ENCODE data around the gene ZNF311. TPM values are rescaled to one million over a fixed set of nuclear protein-coding genes. Genes with fewer than 3 reads are reported as not detected.

ZNF311 gene
- total RNA-seq, 3 donors from 2014 or later (not counting 1 experiment from before 2014, with no cell fraction given): 0.23 to 0.29 (median 0.28) TPM

GRCh38 chr6:28988536-28989311 lies 16.4 kb downstream of the ZNF311 start:
- peaks cover 21 to 22% of the 10 kb centered on the region in 2 donors for H3K27me3 Mint-ChIP-seq (ENCODE audit: low read depth in 2 of 2)
- no peaks in the 10 kb centered on the region for H3K36me3 Mint-ChIP-seq
- WGBS (ENCODE audit: insufficient coverage): 10% methylated on average over 47 of the region's 48 CpGs
- Histone ChIP-seq H3K27me3 (ENCODE audit: control insufficient read depth, insufficient read depth, low read length) (peaks cover 15% of the 10 kb centered on the region), H3K36me3 (ENCODE audit: control insufficient read depth, insufficient read depth, low read length) (no peaks in the 10 kb centered on the region), H3K9me3 (ENCODE audit: control insufficient read depth, insufficient read depth, low read length) (peaks cover 7% of the 10 kb centered on the region), H3K4me1 (ENCODE audit: control insufficient read depth, insufficient read depth, low read length) (peaks cover 13% of the 10 kb centered on the region), H3K27ac (ENCODE audit: low read length) (no peak overlapping the region), H3K4me3 (ENCODE audit: low read length) (peak overlapping the region; percentile 5)
- intact Hi-C loops (cut with micrococcal nuclease): loop anchor here (1.0 kb wide), 2 partner anchors 151 to 302 kb away; no protein-coding TSS in a partner anchor
- peak; percentile 26 for TF ChIP-seq CTCF (IDR thresholded peaks at IDR 0.05)
- H3K27ac Mint-ChIP-seq: peak overlapping the region in 1 of 2 donors; percentile 16
- H3K4me3 Mint-ChIP-seq: peak overlapping the region; percentile 78
- peaks cover 19 to 29% of the 10 kb centered on the region in 2 donors for H3K4me1 Mint-ChIP-seq
- no peaks in the 10 kb centered on the region for H3K9me3 Mint-ChIP-seq
- peak; percentile 80 to 91 (median 88) for ATAC-seq
- DNase-seq: peak; percentile 55 to 87

- TF ChIP-seq CTCF (IDR thresholded peaks at IDR 0.05): no peak
- Histone ChIP-seq H3K27me3 (ENCODE audit: control insufficient read depth, insufficient read depth, low read length) (peaks cover 15% of the 10 kb centered on the region), H3K27ac (ENCODE audit: low read length) (no peak overlapping the region), H3K36me3 (ENCODE audit: control insufficient read depth, insufficient read depth, low read length) (no peaks in the 10 kb centered on the region), H3K4me3 (ENCODE audit: low read length) (no peak overlapping the region), H3K4me1 (ENCODE audit: control insufficient read depth, insufficient read depth, low read length) (peaks cover 23% of the 10 kb centered on the region), H3K9me3 (ENCODE audit: control insufficient read depth, insufficient read depth, low read length) (peaks cover 7% of the 10 kb centered on the region)
- DNase-seq (peak in 1 of 2 donors; percentile 34), ATAC-seq (no peak)
- H3K9me3 Mint-ChIP-seq: no peaks in the 10 kb centered on the region
- peaks cover 50 to 56% of the 10 kb centered on the region in 2 donors for H3K4me1 Mint-ChIP-seq
- H3K36me3 Mint-ChIP-seq: peaks cover 10% of the 10 kb centered on the region
- 15% methylated on average over 29 of the region's 31 CpGs for WGBS (ENCODE audit: insufficient coverage)
- H3K4me3 Mint-ChIP-seq: peak overlapping the region; percentile 60
- H3K27ac Mint-ChIP-seq: no peak overlapping the region
- intact Hi-C loops (cut with micrococcal nuclease): no loop called here
- H3K27me3 Mint-ChIP-seq (ENCODE audit: low read depth in 2 of 2): peaks cover 24 to 35% of the 10 kb centered on the region in 2 donors
These were observed 19.5 kb downstream of the ZNF311 start for GRCh38 chr6:28985462-28986164.

GRCh38 chr6:28983838-28984237 lies 21.3 kb downstream of the ZNF311 start:
- ATAC-seq (no peak), DNase-seq (no peak)
- Mint-ChIP-seq H3K4me3 (peak overlapping the region; percentile 79), H3K36me3 (peaks cover 10% of the 10 kb centered on the region), H3K9me3 (no peaks in the 10 kb centered on the region), H3K4me1 (peaks cover 56 to 62% of the 10 kb centered on the region in 2 donors), H3K27me3 (ENCODE audit: low read depth in 2 of 2) (peaks cover 34 to 50% of the 10 kb centered on the region in 2 donors), H3K27ac (peak overlapping the region in 1 of 2 donors; percentile 99)
- 86% methylated on average over 4 of the region's 5 CpGs for WGBS (ENCODE audit: insufficient coverage)
- H3K27me3 ChIP-seq (ENCODE audit: control insufficient read depth, insufficient read depth, low read length): peaks cover 18% of the 10 kb centered on the region
- H3K9me3 ChIP-seq (ENCODE audit: control insufficient read depth, insufficient read depth, low read length): peaks cover 6% of the 10 kb centered on the region
- TF ChIP-seq CTCF (IDR thresholded peaks at IDR 0.05): no peak
- H3K27ac ChIP-seq (ENCODE audit: low read length): no peak overlapping the region
- intact Hi-C loops (cut with micrococcal nuclease): loop anchor here (5.0 kb wide), 2 partner anchors 122 to 1507 kb away; no protein-coding TSS in a partner anchor
- H3K4me1 ChIP-seq (ENCODE audit: control insufficient read depth, insufficient read depth, low read length): peaks cover 23% of the 10 kb centered on the region
- H3K36me3 ChIP-seq (ENCODE audit: control insufficient read depth, insufficient read depth, low read length): no peaks in the 10 kb centered on the region
- no peak overlapping the region for H3K4me3 ChIP-seq (ENCODE audit: low read length)

Measured in natural killer cell (primary cell).